ENCODE measurements around the gene BCAT1. TPM values are rescaled to one million over a fixed set of nuclear protein-coding genes. Genes with fewer than 3 reads are reported as not detected.

Gene BCAT1
- total and polyA plus RNA-seq, 2 of the 8 experiments (the other 6 are each of a cell fraction or from before 2014, with no cell fraction given) = 19.7 to 263 TPM

- Histone ChIP-seq H2AK5ac (ENCODE audit: low read depth, low read length) (no peak overlapping the region), H2BK15ac (ENCODE audit: low read length) (no peak overlapping the region), H2BK120ac (replicated peaks; ENCODE audit: low read depth, low read length) (no peak overlapping the region), H3K4ac (replicated peaks; ENCODE audit: insufficient read length, low read depth, low read length) (no peak overlapping the region), H3K36me3 (ENCODE audit: control insufficient read depth in 2 of 4, insufficient read depth in 4 of 4, low read length in 3 of 4) (peaks cover 0 to 53% (median 36%) of the 10 kb centered on the region in 4 experiments; a peak in 6 of 8 replicates), H3K56ac (replicated peaks; ENCODE audit: insufficient read length, low read depth, low read length) (no peak overlapping the region), H3K9ac (replicated peaks in 1 of 4; ENCODE audit: extremely low read depth in 1 of 4, low read depth in 3 of 4, low read length in 3 of 4) (no peak overlapping the region), H3K79me2 (ENCODE audit: control insufficient read depth in 1 of 2, insufficient read depth in 2 of 2, low read length in 2 of 2) (no peaks in the 10 kb centered on the region), H2BK12ac (ENCODE audit: low read depth, low read length) (no peak overlapping the region; the same call in 1 of the 2 replicates), H3K23me2 (ENCODE audit: low read depth, low read length) (no peaks in the 10 kb centered on the region), H3K27me3 (replicated peaks in 1 of 4; ENCODE audit: control insufficient read depth in 3 of 4, extremely low read depth in 1 of 4, insufficient read depth in 3 of 4, low read length in 3 of 4) (no peaks in the 10 kb centered on the region), H4K20me1 (replicated peaks in 1 of 2; ENCODE audit: control insufficient read depth in 1 of 2, insufficient read depth in 2 of 2, low read length in 2 of 2) (peaks cover 2 to 3% of the 10 kb centered on the region in 2 experiments), H3K18ac (ENCODE audit: extremely low read depth, low read length) (no peak overlapping the region), H4K91ac (replicated peaks; ENCODE audit: insufficient read length, low read length) (no peak overlapping the region), H2BK20ac (ENCODE audit: low read length) (no peak overlapping the region), H3K79me1 (ENCODE audit: low read depth, low read length) (no peaks in the 10 kb centered on the region), H3K14ac (ENCODE audit: insufficient read length) (no peak overlapping the region), H2BK5ac (ENCODE audit: low read depth, low read length) (no peak overlapping the region), H4K8ac (ENCODE audit: extremely low read depth, insufficient read depth, low read length) (no peak overlapping the region), H3K23ac (ENCODE audit: insufficient read length) (no peak overlapping the region), H4K5ac (ENCODE audit: insufficient read length, low read depth, low read length) (no peak overlapping the region), H3K27ac (ENCODE audit: low read depth, low read length) (no peak overlapping the region), H3K9me3 (ENCODE audit: insufficient read depth in 2 of 2, low read depth in 1 of 2, low read length in 1 of 2) (no peaks in the 10 kb centered on the region), H3K4me2 (ENCODE audit: insufficient read depth in 1 of 2, low read depth in 2 of 2, low read length in 2 of 2) (no peak overlapping the region), H2AFZ (ENCODE audit: low read length) (no peak overlapping the region), H3K4me1 (replicated peaks in 1 of 4; ENCODE audit: control insufficient read depth in 3 of 4, insufficient read depth in 4 of 4, low read length in 3 of 4) (no peaks in the 10 kb centered on the region), H3K4me3 (ENCODE audit: extremely low read depth in 1 of 4, insufficient read depth in 2 of 4, low read depth in 3 of 4, low read length in 4 of 4) (no peak overlapping the region)
- WGBS, 2 experiments (ENCODE audit: extremely low coverage in 1 of 2, insufficient coverage in 1 of 2, insufficient read length in 1 of 2, insufficient replicate concordance in 2 of 2, low coverage in 1 of 2, low lambda C conversion rate in 2 of 2, missing lambda C conversion rate in 1 of 2) = 92% methylated on average over 13 of the region's 13 CpGs; no CpG with 5 or more reads in 1 of the 2 experiments
- DNase-seq (ENCODE audit: low read depth in 1 of 2, low spot score in 2 of 2) = no peak
- CTCF ChIA-PET (ENCODE audit: partially characterized antibody) = interaction anchor here (1.1 to 1.2 kb wide), 2 partner anchors 14 to 290 kb away, joined by 3 read pairs; no protein-coding TSS in a partner anchor
- POLR2A ChIA-PET (ENCODE audit: partially characterized antibody) = no interaction called here
- FAIRE-seq = no peak
- no peak for TF ChIP-seq FOSL1 (IDR thresholded peaks at IDR 0.05; ENCODE audit: insufficient read depth, low read depth, low read length)
- no peak for TF ChIP-seq MAFK (IDR thresholded peaks at IDR 0.05; ENCODE audit: low read depth, low read length)
- no peak for TF ChIP-seq PHF8 (conservative IDR thresholded peaks at IDR 0.05; ENCODE audit: low read depth, low read length)
- no peak for TF ChIP-seq JUND (IDR thresholded peaks at IDR 0.05; ENCODE audit: low read length)
- TF ChIP-seq, protein P1, sequence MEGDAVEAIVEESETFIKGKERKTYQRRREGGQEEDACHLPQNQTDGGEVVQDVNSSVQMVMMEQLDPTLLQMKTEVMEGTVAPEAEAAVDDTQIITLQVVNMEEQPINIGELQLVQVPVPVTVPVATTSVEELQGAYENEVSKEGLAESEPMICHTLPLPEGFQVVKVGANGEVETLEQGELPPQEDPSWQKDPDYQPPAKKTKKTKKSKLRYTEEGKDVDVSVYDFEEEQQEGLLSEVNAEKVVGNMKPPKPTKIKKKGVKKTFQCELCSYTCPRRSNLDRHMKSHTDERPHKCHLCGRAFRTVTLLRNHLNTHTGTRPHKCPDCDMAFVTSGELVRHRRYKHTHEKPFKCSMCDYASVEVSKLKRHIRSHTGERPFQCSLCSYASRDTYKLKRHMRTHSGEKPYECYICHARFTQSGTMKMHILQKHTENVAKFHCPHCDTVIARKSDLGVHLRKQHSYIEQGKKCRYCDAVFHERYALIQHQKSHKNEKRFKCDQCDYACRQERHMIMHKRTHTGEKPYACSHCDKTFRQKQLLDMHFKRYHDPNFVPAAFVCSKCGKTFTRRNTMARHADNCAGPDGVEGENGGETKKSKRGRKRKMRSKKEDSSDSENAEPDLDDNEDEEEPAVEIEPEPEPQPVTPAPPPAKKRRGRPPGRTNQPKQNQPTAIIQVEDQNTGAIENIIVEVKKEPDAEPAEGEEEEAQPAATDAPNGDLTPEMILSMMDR (IDR thresholded peaks at IDR 0.05; ENCODE audit: control extremely low read depth in 1 of 3, insufficient read depth in 1 of 3, low read depth in 1 of 3, low read length in 3 of 3) = no peak
- no peak for TF ChIP-seq RAD21 (IDR thresholded peaks at IDR 0.05 in 1 of 2, conservative IDR thresholded peaks at IDR 0.05 in 1 of 2; ENCODE audit: low read depth in 2 of 2, low read length in 2 of 2)
- TF ChIP-seq EP300 (IDR thresholded peaks at IDR 0.05; ENCODE audit: borderline replicate concordance in 1 of 2, low read depth in 2 of 2, low read length in 2 of 2) = no peak
- TF ChIP-seq BRCA1 (IDR thresholded peaks at IDR 0.05; ENCODE audit: low read depth, low read length) = no peak
- no peak for TF ChIP-seq EZH2 (IDR thresholded peaks at IDR 0.05; ENCODE audit: low read depth, low read length, severe bottlenecking)
- no peak for TF ChIP-seq SP2 (IDR thresholded peaks at IDR 0.05; ENCODE audit: low read length)
Observed at GRCh38 chr12:24839268-24839791, 109.6 kb downstream of the BCAT1 start.

Measured in H1 (cell line).